Inflammatory macrophage (primary cell): ENCODE measurements around the gene LARP1B.
"Not testable (repeated sequence)": the region's sequence is repeated elsewhere in the genome, so short reads cannot be mapped to it uniquely, and the experiment has no call there.

Source experiments
- DNase-seq, 2 donors: peaks; one replicate each; pipeline ENCODE4 v3.0.0-alpha.2; 2020 to 2022

LARP1B gene

DNA sequence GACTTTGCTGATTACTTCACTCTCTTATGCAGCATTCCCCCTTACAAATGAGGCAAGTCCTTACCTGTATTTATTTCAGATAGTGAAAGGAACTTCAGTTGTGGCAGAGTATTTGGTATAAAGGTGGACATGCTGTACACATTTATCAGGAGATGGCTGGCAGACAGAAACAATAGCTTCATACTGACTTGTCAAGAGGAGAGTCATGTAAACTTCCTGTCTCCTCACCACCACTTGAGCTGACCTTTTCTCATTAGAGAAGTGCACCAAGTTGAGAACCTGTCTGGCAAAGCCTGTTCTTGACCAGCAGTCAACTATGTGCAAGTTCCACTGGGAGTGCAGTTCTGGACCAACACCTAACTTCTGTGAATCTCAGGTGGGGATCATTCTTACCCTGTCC, 80.8 kb downstream of the LARP1B start:
- DNase-seq: no peak

DNA sequence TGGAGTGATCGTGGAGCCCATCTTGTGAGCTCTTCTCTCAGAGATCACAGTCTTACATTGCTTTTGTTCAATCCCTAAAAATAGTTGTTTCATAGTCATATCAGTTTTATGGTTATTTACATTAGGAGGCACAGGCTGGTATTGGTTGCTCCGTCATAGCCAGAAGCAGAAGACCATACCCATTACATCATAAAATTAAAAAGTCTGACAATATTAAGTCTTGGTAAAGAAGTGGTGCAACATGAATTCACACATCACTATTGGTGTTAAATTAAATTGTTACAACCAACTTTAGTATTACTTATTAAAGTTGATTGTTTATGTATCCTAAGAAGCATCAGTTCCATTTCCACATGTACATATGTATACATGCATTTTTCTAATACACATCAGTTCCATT, 84.6 kb downstream of the LARP1B start:
- no peak for DNase-seq

DNA sequence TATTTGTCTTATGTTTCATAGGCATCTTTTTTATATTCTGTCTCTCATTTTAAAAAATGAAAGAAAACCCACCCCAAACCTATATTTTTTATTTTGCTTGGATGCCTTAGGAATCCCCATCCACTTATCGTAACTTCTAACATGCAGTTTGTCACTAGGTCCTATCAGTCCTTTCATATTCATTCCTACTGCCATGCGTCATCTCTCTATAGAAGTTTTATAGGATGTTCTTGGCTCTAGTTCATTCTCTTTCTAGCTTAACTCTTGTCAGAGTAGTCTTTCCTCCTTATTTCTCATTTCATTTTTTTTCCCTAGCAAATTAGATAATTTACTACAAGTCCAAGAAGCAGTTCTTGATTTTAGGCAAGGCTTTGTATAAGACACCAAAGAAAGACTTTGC, 92.7 kb downstream of the LARP1B start:
- no peak for DNase-seq

DNA sequence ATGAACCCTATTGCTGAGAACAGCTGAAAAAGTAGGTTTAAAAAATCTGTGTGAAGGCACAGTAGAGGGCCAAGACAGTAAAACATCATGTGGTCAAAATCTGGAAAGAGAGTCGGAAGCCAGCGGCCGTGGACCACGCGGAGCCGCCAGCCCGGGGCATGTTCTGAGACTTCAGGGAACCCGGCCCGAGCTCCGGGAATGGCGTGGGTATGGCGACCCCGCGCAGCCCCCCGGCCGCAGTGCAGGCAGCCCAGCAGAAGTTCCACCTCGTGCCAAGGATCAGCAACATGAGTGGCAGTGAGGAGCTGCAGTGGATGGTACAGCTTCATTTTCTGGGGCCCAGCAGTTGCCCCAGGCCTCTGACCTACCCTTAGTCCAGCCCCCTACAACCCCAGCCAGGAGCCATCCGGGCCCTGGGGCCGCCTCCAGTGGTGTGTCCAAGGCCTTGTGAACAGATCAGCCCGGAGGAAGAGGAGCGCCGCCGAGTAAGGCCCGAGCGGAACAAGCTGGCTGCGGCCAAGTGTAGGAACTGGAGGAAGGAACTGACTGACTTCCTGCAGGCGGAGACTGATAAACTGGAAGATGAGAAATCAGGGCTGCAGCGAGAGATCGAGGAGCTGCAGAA, 94.2 kb downstream of the LARP1B start:
- DNase-seq: no peak

DNA sequence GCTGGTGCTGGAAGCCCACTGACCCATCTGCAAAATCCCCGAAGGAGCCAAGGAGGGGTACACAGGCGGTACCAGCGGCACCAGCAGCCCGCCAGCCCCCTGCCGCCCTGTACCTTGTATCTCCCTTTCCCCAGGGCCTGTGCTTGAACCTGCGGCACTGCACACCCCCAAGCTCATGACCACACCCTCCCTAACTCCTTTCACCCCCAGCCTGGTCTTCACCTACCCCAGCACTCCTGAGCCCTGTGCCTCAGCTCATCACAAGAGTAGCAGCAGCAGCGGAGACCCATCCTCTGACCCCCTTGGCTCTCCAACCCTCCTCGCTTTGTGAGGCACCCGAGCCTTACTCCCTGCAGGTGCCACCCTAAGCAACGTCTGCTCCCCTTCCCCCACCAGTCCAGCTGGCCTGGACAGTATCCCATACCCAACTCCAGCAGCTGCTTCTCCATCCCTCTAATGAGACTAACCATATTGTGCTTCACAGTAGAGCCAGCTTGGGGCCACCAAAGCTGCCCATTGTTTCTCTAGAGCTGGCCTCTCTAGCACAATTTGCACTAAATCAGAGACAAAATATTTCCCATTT, 94.9 kb downstream of the LARP1B start:
- no peak for DNase-seq

DNA sequence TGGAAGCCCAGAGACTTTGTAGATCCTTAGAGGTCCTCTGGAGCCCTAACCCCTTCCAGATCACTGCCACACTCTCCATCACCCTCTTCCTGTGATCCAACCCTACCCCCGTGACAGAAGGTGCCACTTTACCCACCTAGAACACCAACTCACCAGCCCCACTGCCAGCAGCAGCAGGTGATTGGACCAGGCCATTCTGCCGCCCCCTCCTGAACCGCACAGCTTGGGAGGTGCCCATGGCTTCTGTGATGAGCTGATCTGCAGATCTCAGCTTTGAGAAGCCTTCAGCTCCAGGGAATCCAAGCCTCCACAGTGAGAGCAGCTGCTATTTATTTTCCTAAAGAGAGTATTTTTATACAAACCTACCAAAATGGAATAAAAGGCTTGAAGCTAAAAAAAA, 95.4 kb downstream of the LARP1B start:
- DNase-seq: not testable (repeated sequence)

DNA sequence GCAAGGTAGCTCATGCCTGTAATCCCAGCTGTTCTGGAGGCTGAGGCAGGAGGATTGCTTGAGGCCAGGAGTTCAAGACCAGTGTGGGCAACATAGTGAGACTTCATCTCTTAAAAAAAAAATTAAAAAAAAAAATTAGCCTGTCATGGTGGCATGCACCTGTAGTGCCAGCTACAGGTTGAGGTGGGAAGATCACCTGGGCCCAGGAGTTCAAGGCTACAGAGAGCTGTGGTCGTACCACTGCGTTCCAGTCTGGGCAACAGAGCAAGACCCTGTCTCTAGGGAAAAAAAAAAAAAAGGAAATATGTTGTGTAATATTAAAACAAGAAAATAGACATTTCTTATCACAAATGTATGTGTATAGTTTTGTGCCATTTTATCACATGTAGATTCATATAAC, 97.8 kb downstream of the LARP1B start:
- DNase-seq: no peak

DNA sequence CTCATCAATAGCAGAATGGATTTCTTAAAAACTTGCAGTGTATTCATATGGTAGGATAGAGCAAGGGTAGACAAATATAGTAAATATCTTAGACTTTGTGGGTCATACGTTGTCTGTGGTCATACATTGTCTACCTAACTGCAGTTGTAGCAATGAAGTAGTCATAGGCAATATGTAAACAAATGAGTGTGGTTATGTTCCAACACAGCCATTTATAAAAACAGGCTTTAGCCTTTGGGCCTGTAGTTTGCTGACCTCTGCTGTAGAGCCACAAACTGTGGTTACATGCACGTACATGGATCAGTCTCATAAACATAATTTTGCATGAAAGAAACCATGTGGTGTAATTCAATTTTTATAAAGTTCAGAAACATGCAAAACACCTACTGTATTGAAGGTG, 98.9 kb downstream of the LARP1B start:
- no peak for DNase-seq

DNA sequence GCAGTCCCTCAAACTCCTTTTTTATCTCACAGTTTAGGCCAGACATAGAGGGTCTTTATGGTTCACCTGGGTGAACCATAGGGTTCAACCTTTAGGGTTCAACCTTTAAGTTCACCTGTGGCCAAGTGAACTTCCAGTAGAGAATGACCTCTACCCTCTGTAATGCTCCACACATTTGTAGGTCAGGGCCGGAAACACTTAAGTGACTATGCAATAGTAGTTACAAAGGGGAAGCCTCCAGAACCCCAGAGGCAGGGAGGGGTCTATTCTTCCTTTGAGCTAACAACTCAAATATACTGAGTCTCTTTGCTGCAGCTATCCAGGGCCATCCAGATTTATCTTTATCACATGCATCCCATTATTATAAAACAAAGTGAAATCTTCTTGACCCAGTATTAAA, 100.0 kb downstream of the LARP1B start:
- DNase-seq: no peak

DNA sequence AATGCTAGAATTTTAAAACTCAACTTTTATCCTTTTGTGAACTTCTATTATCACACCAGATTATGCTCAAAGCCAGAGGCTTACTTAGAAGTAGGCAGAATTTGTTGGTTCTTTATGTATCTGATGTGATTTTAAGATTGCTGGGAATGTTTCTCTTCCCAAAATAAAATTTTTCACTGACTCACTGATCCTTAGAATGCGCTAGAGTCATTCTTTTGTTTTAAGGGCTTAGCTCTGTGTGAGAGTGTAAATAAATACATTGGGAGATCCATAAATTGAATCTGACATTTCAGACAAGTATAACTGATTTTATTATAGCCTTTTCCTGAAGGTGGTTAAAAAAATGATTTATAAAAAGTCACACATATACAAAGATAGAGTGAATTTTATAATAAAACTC, 101.3 kb downstream of the LARP1B start:
- DNase-seq: no peak

DNA sequence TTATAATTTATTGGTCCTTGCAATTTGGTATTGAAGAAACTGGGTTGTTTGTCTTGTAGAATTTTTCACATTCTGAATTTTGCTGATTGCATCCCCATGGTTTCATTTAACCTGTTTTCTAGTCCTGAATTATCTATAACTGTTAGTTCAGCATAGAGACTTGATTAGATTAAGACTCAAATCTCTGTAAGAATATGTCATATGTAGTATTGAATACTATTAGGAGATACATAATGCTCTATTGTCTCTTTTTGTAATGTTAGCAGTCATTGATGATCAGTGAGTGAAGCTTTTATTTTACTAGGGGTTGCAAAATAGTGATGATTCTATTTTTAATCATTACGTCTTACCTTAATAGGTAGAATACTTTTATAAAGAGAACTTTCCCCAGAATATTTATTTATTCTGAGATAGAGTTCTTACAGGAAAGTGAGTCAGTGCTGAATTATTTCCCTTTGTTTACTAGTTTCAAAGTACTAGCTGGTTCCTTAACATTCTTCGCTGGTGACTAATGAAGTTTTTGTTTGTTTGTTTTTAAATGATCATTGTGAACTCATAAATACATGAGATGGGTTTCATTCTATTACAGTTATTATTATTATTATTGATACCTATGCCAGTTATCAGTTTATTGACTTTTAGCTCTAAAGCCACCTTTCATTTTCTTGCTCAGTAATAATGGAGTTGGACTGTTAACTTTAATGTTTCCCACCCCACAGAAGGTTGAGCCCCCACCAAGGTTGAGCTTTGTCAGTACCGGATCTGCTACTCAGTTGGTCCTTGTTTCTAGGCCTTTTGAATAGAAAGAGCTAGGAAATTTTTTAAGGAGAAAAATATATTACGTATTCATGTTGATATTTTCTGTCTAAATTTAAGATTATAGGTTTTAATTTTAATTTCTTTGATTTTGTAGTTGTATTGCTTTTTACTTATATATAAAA, 102.3 kb downstream of the LARP1B start:
- no peak for DNase-seq

DNA sequence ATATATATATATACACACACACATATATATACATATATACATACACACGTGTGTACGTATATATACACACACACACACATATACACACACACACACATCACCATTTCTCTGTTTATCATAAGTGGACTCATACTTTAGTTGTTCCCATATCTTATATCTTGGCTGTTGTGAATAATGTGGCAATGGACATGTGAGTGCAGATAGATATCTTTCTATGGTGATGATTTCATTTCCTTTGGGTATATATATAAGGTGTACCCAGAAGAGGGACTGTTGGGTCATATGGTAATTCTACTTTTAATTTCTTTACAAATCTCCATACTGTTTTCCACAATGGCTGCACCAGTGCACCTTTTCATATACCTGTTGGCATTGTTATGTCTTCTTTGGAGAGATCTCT, 105.9 kb downstream of the LARP1B start:
- no peak for DNase-seq

DNA sequence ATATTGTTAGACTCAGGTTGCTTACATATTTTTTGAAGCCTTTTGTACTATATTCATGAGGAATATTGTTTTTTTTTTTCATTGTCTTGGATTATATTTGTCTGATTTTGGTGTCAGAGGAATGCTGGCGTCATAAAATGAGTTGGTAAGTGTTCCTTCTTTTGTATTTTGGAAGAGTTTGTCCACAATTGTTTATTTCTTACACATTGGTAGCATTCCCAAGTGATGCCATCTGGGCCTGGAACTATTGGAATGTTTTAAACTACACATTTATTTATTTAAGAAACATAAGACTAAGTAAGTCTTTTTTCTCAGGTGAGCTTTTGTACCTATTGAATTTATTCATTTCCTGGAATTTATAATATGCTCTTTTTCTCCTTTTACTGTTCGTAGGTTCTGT, 107.6 kb downstream of the LARP1B start:
- no peak for DNase-seq

DNA sequence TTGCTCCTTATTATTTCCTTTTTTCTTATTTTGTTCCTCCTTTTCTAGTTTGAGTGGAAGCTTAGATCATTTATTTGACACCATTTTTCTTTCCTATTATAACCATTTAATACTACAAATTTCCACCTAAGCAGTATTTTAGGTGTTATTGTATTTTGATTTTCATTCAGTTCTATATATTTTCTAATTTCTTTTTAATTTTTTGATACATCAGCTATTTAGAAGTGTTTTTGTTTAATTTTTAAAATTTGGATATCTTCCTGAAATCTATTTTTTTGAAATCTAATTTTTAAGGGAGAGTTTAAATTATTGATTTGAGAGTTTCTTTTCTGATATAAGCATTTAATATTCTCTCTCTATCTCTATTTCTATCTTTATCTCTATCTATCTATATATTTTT, 108.1 kb downstream of the LARP1B start:
- DNase-seq: no peak

DNA sequence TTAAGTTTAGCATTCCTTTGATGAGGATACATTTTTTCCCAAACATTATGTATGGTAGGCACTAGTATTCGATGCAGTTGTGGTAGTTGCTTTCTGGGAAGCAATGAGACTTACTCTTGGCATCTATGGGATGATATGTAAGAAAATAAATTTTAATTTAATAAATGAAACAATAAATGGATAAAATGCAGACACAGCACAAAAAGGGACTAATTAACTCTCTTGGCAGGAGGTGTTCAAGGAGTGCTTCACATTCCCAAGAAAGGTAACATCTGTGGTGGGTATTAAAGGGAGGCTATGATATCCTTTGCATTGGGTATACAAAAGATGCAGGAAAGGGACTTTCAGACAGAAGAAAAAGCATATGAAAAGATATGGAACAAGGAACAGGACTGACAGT, 115.5 kb downstream of the LARP1B start:
- no peak for DNase-seq

DNA sequence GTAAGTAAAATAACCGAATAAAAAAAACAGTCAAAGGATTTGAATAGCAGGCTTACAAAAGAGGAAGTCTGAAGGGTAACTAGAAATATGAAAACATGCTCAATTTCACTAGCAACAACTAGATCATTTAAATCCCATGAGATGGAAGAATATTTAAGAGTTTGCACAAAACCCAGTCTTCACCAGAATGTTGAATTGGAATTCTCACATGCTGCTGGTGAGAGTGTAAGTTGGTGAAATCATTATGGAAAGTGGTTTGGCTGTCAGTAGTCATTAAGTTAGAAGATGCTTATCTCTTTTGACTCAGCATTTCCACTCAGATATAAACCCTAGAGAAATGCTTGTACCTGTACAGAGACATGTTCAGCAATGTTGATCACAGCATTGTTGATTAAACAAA, 116.4 kb downstream of the LARP1B start:
- DNase-seq: no peak

DNA sequence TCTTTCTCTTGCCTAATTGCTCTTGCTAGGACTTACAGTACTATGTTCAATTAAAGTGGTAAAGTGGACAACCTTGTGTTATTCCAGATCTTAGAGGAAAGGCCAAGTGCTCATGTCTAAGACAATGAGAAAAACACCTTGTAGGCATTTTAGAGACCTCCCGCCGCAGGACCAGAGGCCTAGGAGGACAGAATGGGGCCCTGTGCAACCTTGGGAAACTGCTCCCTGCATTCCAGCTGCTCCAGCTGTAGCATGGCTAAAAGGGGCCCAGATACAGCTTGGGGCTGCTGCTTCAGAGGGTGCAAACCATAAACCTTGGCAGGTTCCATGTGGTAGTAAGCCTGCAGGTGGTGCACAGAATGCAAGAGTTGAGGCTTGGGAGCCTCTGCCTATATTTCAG, 125.5 kb downstream of the LARP1B start:
- no peak for DNase-seq

DNA sequence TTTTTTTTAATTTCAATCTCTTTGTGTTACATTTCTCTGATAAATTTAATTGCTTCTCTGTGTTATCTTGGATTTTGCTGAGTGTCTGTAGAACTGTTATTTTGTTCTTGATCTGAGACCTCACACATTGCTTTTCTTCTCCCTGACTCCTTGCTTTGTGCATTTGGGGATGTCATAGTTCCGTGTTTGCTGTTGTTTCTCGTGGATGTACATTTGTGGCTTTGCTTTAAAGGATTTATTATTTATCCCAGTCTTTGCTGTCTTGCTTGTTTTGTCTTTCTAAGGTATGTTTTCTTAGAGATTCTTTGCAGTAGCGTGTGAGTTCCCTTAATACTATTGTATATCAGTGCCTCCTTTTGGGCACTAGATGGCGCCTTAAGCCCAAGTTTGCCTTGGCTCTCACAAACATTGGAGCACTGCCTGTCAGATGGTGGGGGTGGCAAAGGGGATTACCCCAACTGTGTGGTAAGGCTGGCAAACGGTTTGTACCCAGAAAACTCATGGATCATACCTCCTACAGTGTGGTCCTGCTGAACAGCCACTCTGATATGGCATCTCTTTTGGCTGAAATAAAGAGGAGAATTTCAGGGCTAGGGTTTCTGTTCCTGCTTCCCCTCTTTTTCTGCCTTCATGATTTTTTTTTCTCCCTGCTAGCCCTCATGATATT, 130.1 kb downstream of the LARP1B start:
- peak; percentile 70 to 79 for DNase-seq

DNA sequence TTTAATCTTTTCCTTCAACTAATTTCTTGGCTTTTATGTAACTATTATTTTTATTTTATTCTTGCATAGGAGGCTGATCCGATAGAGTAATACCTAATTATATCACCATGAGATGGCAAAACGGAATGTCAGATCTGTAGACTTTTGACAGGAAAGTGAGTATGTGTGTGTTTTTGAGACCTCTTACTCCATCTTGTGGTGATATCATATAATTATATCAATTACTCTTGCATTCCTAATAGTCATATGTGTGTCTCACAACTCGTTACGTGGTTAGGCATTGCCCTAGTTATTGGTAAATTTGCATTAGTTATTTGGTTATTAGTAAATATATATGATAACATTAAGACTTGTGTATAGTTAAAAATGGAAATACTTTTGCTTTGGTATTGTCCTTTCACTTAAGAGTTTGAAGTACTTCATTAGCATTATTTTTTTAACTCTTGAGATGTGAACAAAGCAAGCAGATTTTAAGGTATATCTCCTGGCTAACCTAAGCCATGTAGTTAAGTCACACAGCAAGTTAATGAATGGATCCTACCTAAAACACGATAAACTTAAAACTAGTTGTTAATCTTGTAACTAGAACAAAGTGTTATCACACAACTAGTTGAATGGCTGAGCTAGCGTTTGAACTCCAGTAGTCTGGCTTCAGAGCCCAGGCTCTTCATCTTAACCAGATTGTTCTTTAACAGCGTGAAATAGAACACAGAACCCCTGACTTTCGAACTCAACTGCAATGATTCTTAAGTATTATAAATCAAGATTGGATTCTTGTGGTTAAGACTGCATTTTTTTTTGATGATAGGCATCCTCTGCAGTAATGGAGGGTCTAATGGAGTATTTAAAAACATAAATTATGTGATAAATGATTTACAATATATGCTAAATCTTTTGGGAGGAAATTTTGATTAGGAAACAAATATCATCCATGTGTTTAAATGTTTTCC, 159.4 kb downstream of the LARP1B start:
- DNase-seq: peak in 1 of 2 donors; percentile 39

DNA sequence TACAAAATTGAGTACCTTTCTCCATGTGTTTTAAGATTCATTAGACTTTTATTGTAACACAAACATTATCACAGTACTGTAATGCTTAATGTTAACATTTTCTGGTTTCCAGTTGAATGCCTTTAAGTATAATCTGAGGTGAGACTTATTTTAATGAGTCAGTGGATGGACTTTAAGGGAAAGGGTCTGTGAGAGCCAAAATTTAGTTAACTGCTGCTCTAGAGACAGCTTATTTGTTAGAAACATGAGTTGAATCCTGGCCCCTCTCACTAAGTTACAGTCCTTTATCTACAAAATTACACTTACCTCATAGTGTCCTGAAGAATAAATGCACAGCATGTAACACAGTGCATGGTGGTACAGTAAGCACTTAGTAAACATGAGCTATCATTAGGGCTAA, 160.5 kb downstream of the LARP1B start:
- DNase-seq: no peak

DNA sequence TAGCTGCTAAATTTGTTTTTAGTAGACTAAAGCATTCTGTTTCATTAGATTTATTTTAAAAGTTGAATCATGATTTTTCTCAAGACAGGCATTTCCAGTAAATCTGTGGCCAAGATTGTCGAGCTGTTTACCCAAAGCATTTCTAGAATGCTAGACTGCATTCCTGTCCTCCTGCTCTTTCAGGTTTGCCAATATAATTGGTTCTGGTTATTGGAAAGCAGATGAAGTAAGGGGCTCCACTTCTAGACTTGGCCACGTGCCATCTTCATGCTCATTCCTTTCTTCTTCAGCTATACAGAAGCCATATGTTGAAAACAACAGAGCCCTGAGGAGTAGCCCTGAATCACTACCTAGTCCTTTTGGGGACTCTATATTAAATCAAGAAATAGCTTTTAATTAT, 164.0 kb downstream of the LARP1B start:
- no peak for DNase-seq

DNA sequence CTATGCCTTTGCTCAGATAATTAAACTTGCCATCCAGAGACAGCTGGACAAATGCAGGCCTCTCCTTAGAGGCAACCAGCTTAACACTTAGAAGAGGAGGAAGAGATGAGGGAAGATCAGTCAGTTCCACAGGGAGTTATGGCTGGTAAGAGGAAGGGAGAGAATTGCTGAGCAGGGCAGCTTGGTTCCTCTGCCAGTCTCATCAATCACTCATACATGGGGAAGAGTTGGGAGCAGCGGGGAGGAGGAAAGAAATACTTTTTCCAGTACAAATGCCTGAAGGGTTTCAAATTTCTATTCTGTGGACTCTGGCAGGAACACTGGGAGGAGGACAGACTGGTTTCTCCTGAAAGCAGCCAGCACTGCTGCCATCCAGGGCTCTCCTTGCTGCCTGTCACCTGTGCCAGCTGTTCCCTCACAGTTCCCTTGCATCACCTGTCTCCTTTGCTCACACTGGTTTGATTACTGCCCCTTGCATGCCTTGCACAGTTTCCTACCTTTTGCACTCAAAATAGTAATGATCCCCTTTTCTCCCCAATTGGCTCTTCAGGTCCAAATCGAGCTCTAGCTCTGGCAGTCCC, 167.0 kb downstream of the LARP1B start:
- DNase-seq: no peak
